GM12891 (cell line): ENCODE data around the gene TCAP.
"Not testable (repeated sequence)": the region's sequence is repeated elsewhere in the genome, so short reads cannot be mapped to it uniquely, and the experiment has no call there.

Experiments
- DNase-seq: peaks from one replicate; pipeline ENCODE4 v3.0.0; 2011; ENCODE audit warnings: low spot score; ENCODE audit not compliant: insufficient read length
- FAIRE-seq: peaks from 2 replicates; lab custom pipeline; 2011; peaks lifted over from hg19 to GRCh38; lab: Jason Lieb, UNC
- PAX5 ChIP-seq: IDR thresholded peaks from 2 replicates; pipeline ENCODE4 v1.6.1; 2011; ENCODE audit warnings: low read length, moderate library complexity, mild to moderate bottlenecking; ENCODE audit not compliant: insufficient read depth, severe bottlenecking
- POLR2A ChIP-seq: IDR thresholded peaks from 2 replicates; pipeline ENCODE4 v1.6.1; 2011; ENCODE audit warnings: low read depth, low read length, control low read depth
- POLR2AphosphoS5 ChIP-seq: IDR thresholded peaks from 2 replicates; pipeline ENCODE4 v1.6.1; 2011; ENCODE audit warnings: low read depth, low read length, control low read depth
- POU2F2 ChIP-seq: IDR thresholded peaks from 2 replicates; pipeline ENCODE4 v1.6.1; 2011; ENCODE audit warnings: low read depth, mild to moderate bottlenecking, control low read depth, low read length, moderate library complexity
- SPI1 ChIP-seq: IDR thresholded peaks from 2 replicates; pipeline ENCODE4 v1.6.1; 2011; ENCODE audit warnings: low read depth, low read length, control low read depth
- TAF1 ChIP-seq: IDR thresholded peaks from 2 replicates; pipeline ENCODE4 v1.6.1; 2011; ENCODE audit warnings: low read depth, low read length, control low read depth

Gene TCAP

DNA sequence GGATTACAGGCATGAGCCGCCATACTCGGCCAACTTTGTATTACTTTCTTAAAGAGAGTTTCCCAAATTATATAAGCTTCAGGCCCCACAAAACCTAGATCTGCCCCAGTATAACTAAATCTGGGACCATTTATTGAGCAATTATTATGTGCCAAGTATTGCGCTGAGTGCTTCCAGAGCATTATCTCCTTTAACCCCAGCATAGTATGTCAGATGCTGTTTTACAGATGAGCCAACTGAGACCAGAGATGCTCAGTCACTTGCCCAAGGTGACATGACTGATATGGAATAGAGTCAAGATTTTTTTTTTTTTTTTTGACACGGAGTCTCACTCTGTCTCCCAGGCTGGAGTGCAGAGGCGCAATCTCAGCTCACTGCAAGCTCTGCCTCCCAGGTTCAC lies 32.8 kb downstream of the TCAP start:
- no peak for TF ChIP-seq PAX5
- no peak for TF ChIP-seq TAF1
- no peak for TF ChIP-seq POU2F2
- DNase-seq = no peak
- no peak for FAIRE-seq

DNA sequence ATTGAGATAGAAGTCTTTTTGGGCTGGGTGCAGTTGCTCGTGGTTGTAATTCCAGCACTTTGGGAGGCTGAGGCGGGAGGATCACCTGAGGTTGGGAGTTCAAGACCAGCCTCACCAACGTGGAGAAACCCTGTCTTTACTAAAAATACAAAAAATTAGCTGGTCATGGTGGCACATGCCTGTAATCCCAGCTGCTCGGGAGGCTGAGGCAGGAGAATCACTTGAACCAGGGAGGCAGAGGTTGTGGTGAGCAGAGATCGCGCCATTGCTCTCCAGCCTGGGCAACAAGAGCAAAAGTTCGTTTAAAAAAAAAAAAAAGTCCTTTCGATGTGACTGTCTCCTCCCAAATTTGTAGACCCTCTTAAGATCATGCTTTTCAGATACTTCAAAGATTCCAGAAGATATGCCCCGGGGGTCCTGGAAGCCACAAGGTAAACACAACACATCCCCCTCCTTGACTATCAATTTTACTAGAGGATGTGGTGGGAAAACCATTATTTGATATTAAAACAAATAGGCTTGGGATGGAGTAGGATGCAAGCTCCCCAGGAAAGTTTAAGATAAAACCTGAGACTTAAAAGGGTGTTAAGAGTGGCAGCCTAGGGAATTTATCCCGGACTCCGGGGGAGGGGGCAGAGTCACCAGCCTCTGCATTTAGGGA lies 34.1 kb downstream of the TCAP start:
- not testable (repeated sequence) for FAIRE-seq, DNase-seq

GRCh38 chr17:39699818-39700147 lies 34.6 kb downstream of the TCAP start, which contains the start of gene ERBB2:
Gene ERBB2, plus strand, starts transcription at chr17:39700064. Its CDS starts 175 bp downstream, at chr17:39700239.
- no peak for FAIRE-seq
- TF ChIP-seq PAX5 = no peak
- no peak for TF ChIP-seq POU2F2
- TF ChIP-seq POLR2A = no peak
- TF ChIP-seq TAF1 = no peak
- TF ChIP-seq POLR2AphosphoS5 = no peak
- no peak for TF ChIP-seq SPI1
- DNase-seq = no peak

DNA sequence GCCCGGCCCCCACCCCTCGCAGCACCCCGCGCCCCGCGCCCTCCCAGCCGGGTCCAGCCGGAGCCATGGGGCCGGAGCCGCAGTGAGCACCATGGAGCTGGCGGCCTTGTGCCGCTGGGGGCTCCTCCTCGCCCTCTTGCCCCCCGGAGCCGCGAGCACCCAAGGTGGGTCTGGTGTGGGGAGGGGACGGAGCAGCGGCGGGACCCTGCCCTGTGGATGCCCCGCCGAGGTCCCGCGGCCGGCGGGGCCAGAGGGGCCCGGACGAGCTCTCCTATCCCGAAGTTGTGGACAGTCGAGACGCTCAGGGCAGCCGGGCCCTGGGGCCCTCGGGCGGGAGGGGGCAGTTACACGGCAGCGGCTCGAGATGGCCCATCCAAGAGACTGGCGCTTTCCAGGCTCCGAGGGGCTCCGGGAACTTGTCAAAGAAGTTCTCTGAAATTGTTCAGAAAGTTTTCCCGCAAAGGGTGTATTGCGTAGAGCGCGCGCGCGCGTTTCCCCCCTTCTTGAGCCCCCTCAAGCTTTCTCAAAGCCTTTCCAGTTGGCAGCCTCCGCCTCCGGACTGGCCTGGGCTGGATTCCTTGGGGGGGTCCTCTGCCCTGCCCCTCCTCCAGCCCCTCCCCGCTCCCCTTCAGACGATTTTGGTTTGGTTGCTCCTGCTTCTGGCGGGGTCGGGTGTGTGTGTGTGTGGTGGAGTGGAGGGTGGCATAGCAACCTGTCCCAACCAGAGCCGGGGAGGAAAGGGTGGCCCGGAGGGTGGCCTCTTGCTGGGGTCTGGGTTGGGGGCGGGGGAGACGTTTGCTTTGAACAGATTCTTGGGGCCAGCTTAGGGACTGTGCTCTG lies 35.2 kb downstream of the TCAP start:
- no peak for FAIRE-seq
- DNase-seq = no peak
- TF ChIP-seq TAF1 = no peak
- no peak for TF ChIP-seq POLR2AphosphoS5
- TF ChIP-seq POLR2A = no peak
- no peak for TF ChIP-seq SPI1
- TF ChIP-seq PAX5 = no peak
- no peak for TF ChIP-seq POU2F2

- DNase-seq (no peak), FAIRE-seq (no peak)
Observed at GRCh38 chr17:39701012-39701783, 36.0 kb downstream of the TCAP start.

DNA sequence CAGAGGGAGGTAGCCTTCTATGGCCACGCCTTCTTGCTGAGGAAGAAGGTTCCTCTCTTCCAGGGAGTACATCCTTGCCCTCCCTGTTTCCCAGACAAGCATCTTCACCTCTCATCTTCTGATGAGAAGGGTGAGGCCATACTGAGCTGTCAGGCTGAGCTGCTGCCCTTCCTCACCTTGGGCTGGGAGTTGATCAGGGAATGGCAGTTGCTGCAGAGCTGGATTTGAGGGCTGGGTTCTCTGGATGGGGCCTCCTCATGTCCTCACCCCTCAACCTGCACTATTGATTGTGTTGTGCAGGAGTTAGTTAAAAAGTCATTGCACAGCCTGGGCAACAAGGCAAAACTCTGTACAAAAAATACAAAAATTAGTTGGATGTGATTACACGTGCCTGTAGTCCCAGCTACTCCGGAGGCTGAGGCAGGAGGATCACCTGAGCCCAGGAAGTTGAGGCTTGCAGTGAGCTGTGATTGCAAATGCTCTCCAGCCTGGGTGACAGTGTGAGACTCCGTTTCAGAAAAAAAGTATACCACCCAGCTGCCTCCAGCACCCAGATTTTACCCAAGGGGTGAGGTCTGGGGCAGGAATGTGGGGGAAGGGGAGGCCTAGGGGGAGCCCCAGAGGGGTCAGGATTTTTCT lies 36.8 kb downstream of the TCAP start:
- DNase-seq (no peak), FAIRE-seq (no peak)
- TF ChIP-seq POLR2A (no peak), PAX5 (no peak), POLR2AphosphoS5 (no peak), POU2F2 (no peak), SPI1 (no peak), TAF1 (no peak)

More at GRCh38 chr17:39701012-39701783, 36.0 kb downstream of the TCAP start:
- no peak for TF ChIP-seq PAX5
- no peak for TF ChIP-seq POU2F2
- TF ChIP-seq POLR2AphosphoS5 = no peak
- no peak for TF ChIP-seq TAF1
- no peak for TF ChIP-seq SPI1
- TF ChIP-seq POLR2A = no peak

- DNase-seq = no peak
- no peak for FAIRE-seq
- TF ChIP-seq POU2F2 (no peak), POLR2A (no peak), PAX5 (no peak), TAF1 (no peak), SPI1 (no peak), POLR2AphosphoS5 (no peak)
Observed at GRCh38 chr17:39702901-39703893, 38.0 kb downstream of the TCAP start.

GRCh38 chr17:39703913-39704312 lies 38.8 kb downstream of the TCAP start:
- peak; percentile 40 for FAIRE-seq
- DNase-seq = no peak
- TF ChIP-seq POLR2AphosphoS5 (no peak), POLR2A (no peak), PAX5 (no peak), SPI1 (no peak), POU2F2 (no peak), TAF1 (no peak)
